GM10266 (cell line): Measurements from ENCODE around the gene MED25.

ENCODE experiments used
- DNase-seq: peaks from one replicate; pipeline ENCODE4 v3.0.0; 2012; ENCODE audit errors: extremely low spot score
- TF ChIP-seq, protein P1 (sequence below): IDR thresholded peaks from 2 replicates; pipeline ENCODE4 v1.5.1; 2012; ENCODE audit warnings: mild to moderate bottlenecking, low read depth; ENCODE audit not compliant: control insufficient read depth, insufficient read depth; ENCODE audit errors: missing control alignments

Gene MED25

DNA sequence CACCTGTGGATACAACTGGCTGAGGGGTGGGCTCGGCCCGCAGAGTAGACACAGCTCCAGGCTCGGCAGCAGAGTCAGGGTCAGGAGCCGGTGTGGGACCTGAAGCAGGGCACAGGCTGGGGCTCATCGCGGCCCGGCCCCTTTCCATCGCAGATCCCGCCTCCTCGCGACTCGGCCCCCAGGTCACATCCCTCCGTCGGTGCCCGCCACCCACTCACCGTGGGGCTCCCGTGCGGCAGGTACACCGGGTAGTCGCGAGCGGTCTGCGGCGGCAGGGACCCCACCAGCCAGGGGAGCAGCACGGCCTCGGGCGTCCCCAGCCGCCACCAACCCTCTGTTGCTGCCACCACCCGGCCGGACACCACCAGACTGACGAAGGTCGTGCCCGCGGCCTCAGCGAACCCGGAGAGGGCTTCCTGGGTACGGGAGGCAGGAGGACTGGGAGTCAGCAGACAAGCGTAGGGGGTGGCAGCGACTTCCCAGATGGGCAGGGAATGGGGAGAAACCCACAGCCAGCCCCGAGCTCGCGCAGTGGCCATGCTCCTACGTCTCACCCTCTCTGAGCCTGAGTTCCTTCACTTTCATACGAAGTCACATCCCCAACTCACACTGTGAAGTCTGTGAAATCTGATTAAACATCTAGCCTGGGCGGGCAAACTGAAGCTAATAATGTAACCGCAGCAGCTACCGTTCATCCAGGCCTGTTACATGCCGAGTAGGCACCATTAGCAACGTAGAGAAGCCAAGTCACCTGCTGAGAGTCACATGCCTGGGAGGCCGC lies 8.7 kb upstream of the MED25 start:
- TF ChIP-seq, protein P1, sequence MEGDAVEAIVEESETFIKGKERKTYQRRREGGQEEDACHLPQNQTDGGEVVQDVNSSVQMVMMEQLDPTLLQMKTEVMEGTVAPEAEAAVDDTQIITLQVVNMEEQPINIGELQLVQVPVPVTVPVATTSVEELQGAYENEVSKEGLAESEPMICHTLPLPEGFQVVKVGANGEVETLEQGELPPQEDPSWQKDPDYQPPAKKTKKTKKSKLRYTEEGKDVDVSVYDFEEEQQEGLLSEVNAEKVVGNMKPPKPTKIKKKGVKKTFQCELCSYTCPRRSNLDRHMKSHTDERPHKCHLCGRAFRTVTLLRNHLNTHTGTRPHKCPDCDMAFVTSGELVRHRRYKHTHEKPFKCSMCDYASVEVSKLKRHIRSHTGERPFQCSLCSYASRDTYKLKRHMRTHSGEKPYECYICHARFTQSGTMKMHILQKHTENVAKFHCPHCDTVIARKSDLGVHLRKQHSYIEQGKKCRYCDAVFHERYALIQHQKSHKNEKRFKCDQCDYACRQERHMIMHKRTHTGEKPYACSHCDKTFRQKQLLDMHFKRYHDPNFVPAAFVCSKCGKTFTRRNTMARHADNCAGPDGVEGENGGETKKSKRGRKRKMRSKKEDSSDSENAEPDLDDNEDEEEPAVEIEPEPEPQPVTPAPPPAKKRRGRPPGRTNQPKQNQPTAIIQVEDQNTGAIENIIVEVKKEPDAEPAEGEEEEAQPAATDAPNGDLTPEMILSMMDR, result peak; percentile 47
- no peak for DNase-seq

DNA sequence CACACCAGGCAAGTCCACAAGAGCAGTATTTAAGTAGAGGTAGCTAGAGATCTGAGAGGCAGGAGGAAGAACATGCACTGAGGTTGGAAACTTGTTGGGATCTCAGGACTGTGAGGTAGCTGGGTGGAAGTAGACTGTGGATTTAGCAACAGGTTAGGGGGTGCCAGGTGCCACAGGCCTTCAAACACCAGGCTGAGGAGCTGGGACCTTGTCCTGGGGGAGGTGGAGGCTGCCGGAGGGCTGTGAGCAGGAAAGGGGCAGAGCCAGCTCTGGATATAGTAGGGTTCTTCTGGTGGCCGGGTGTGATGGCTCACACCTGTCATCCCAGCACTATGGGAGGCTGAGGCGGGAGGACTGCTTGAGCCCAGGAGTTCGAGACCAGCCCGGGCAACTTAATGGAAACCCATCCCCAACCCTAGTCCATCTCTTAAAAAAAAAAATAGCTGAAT lies 8.1 kb upstream of the MED25 start:
- no peak for DNase-seq
- TF ChIP-seq, protein P1, result no peak

GRCh38 chr19:49811328-49811727 lies 6.8 kb upstream of the MED25 start:
- no peak for DNase-seq
- TF ChIP-seq, protein P1, result no peak

- TF ChIP-seq, protein P1, result no peak
- no peak for DNase-seq
Measured at GRCh38 chr19:49812452-49812996, 5.6 kb upstream of the MED25 start.

- peak; percentile 94 for DNase-seq
- TF ChIP-seq, protein P1, result no peak
Measured at GRCh38 chr19:49812997-49813861, 4.9 kb upstream of the MED25 start, which contains the start of gene FUZ. FUZ (minus strand) TSS chr19:49813292; CDS start chr19:49813106, 186 bp downstream.

DNA sequence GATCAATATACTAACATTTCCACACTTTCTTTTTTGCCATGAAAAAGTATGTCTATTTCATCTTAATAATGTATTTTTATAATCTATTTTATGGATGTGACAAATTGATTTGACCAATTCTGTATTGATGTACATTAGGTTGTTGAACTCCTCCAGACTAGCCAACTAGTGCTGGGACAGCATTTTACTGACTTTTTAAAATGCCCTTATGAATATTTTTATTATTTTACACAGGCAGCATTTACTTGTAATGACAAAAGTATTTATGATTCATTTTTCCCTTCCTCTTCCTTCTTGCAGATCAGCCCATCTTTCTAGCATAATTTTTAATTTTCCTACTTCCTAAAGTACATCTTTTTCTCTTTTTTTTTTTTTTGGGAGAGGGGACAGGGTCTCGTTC lies 4.1 kb upstream of the MED25 start:
- TF ChIP-seq, protein P1, result no peak
- no peak for DNase-seq
